Measurements from ENCODE around the gene EID3.
"Not testable (repeated sequence)": the region's sequence is repeated elsewhere in the genome, so short reads cannot be mapped to it uniquely, and the experiment has no call there.

Gene EID3

GRCh38 chr12:104329707-104330532, 26.4 kb downstream of the EID3 start:
- in situ Hi-C loops (cut with MboI; ENCODE audit: low pct_unique_long_range_greater_than_20kb, low sequenced_read_pairs), result no loop called here
- no peak for DNase-seq

GRCh38 chr12:104331376-104331775, 27.8 kb downstream of the EID3 start:
- in situ Hi-C loops (cut with MboI; ENCODE audit: low pct_unique_long_range_greater_than_20kb, low sequenced_read_pairs), result no loop called here
- no peak for DNase-seq

GRCh38 chr12:104332273-104332672, 28.7 kb downstream of the EID3 start:
- in situ Hi-C loops (cut with MboI; ENCODE audit: low pct_unique_long_range_greater_than_20kb, low sequenced_read_pairs); DNase-seq: not testable (repeated sequence)

- DNase-seq, result no peak
- in situ Hi-C loops (cut with MboI; ENCODE audit: low pct_unique_long_range_greater_than_20kb, low sequenced_read_pairs), result no loop called here
Observed at GRCh38 chr12:104333692-104334255, 30.2 kb downstream of the EID3 start.

GRCh38 chr12:104334581-104334980, 31.0 kb downstream of the EID3 start:
- in situ Hi-C loops (cut with MboI; ENCODE audit: low pct_unique_long_range_greater_than_20kb, low sequenced_read_pairs), result no loop called here

DNA sequence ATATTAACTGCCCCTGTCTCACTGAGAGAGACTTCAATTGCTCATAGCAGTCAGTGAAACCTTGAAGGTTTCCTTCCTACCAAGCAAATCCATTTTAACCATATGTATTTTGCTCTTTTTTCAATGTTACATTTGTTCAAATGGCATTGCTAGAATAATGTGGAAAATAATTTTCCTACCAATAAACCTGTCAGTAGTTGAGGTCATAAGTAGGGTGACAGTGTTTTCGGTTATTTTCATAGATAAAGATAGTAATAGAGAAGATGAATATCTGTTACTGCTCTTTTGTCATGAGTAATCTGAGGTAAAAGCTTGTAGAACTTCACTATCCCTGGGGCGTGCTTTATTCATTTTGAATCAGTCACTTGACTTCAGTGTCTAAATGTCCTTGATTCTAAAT, 32.6 kb downstream of the EID3 start:
- no peak for DNase-seq
- in situ Hi-C loops (cut with MboI; ENCODE audit: low pct_unique_long_range_greater_than_20kb, low sequenced_read_pairs), result no loop called here

More at GRCh38 chr12:104334581-104334980, 31.0 kb downstream of the EID3 start:
- DNase-seq, result no peak

GRCh38 chr12:104337030-104337558, 33.6 kb downstream of the EID3 start:
- in situ Hi-C loops (cut with MboI; ENCODE audit: low pct_unique_long_range_greater_than_20kb, low sequenced_read_pairs), result no loop called here
- no peak for DNase-seq

DNA sequence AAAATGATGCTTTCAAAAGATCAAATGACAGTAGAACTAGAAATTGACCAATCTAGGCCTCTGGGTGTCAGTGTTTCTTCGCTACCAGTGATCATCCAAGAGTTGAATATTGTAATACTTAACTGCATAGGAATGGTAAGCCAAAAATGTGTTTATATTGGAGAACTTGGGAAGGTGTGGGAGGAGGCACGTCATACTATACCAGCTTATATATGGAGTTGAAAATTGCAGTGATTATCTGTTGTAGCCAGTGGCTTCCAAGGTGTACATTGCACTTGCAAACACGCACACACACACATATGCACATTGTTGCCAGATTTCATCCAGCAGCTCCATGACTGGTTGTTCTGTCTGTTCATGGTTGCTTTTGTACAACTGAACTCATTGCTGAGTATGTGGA, 36.1 kb downstream of the EID3 start:
- no peak for DNase-seq
- in situ Hi-C loops (cut with MboI; ENCODE audit: low pct_unique_long_range_greater_than_20kb, low sequenced_read_pairs), result no loop called here

DNA sequence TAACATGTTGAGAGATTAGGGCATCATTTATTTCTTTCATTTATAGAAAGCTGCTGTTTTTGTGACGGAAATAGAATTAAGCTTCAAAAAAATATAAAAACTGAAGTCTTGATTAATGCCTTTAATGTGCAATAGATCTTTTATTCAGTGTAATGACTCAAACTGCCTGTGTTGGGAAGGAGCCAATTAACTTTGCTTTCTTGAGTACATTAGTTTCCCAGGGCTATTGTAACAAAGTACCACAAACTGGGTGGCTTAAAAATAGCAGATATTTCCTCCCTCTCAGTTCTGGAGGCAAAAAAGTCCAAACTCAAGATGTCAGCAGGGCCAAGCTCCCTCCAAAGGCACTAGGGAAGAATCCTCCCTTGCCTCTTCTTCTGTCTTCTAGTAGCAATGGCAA, 36.6 kb downstream of the EID3 start:
- in situ Hi-C loops (cut with MboI; ENCODE audit: low pct_unique_long_range_greater_than_20kb, low sequenced_read_pairs), result no loop called here
- DNase-seq, result no peak

DNA sequence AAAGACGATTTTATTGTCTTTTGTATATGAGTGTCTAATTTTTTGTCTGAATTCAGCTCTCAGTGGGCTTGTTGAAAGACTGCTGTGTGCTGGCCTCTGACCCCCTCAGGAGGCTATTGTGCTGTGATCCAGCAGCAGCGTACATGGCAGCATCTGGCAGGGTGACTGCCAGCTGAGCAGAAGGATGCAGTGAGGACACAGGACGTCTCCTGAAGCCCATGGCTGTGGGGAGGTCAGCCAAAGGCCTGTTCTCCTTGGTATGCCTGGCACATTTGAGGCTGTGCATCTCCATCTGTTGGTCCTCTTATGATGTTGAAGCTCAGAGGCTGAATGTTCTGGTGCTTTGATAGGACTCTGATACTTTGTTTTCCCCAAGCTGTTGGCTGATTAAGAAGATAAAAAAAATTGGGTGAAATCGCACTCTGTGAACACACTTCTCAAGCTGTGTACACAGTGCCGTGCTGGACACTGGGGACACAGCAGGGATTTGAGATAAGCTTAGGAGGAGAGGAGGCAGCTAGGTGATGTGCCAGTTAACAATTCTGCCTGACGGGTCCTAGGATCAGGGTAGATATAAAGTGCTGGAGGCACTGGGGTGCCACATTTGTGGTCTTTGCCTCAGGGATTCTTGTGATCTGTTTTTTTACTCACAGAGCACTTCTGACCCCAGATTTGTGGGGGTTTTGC, 37.5 kb downstream of the EID3 start:
- in situ Hi-C loops (cut with MboI; ENCODE audit: low pct_unique_long_range_greater_than_20kb, low sequenced_read_pairs), result no loop called here
- no peak for DNase-seq

DNA sequence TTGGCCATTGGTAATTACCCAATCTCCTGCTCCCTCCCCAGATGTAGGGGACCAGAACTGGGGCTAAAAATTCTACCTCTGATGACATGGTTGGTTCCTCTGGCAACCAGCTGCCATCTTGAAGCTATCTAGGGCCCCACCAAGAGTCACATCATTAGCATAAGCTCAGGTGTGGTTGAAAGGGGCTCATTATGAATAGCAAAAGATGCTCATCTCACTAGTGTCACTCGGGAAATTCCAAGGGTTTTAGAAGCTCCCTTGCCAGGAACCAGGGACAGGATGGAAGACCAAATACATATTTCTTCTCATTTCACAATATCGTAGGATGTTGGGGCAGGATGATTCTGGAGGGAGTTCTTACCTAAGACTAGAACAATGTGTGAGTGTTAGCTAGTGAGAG, 38.6 kb downstream of the EID3 start:
- DNase-seq, result no peak
- in situ Hi-C loops (cut with MboI; ENCODE audit: low pct_unique_long_range_greater_than_20kb, low sequenced_read_pairs), result no loop called here

- in situ Hi-C loops (cut with MboI; ENCODE audit: low pct_unique_long_range_greater_than_20kb, low sequenced_read_pairs), result no loop called here
- no peak for DNase-seq
Observed at GRCh38 chr12:104342635-104343249, 39.2 kb downstream of the EID3 start.

DNA sequence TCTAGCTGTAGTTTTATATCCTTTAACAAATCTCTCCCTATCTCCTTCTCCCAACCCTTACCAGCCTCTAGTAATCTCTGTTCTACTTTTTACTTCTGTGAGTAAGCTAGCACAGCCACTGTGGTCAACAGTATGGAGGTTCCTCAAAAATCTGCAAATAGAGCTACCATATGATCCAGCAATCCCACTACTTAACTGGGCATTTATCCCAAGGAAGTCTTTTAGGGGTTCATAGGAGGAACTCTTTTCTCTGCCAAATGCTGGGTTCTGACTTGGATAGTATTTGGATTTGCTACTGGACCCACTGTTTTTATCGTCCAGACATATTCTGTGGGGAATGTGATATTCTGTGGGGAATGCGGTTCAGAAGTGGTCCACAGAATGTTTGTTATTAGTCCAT, 41.1 kb downstream of the EID3 start:
- in situ Hi-C loops (cut with MboI; ENCODE audit: low pct_unique_long_range_greater_than_20kb, low sequenced_read_pairs), result no loop called here
- no peak for DNase-seq

- no peak for DNase-seq
- in situ Hi-C loops (cut with MboI; ENCODE audit: low pct_unique_long_range_greater_than_20kb, low sequenced_read_pairs), result no loop called here
Observed at GRCh38 chr12:104345234-104346066, 41.9 kb downstream of the EID3 start.

- DNase-seq, result no peak
- in situ Hi-C loops (cut with MboI; ENCODE audit: low pct_unique_long_range_greater_than_20kb, low sequenced_read_pairs), result no loop called here
Observed at GRCh38 chr12:104347374-104348075, 44.0 kb downstream of the EID3 start.

DNA sequence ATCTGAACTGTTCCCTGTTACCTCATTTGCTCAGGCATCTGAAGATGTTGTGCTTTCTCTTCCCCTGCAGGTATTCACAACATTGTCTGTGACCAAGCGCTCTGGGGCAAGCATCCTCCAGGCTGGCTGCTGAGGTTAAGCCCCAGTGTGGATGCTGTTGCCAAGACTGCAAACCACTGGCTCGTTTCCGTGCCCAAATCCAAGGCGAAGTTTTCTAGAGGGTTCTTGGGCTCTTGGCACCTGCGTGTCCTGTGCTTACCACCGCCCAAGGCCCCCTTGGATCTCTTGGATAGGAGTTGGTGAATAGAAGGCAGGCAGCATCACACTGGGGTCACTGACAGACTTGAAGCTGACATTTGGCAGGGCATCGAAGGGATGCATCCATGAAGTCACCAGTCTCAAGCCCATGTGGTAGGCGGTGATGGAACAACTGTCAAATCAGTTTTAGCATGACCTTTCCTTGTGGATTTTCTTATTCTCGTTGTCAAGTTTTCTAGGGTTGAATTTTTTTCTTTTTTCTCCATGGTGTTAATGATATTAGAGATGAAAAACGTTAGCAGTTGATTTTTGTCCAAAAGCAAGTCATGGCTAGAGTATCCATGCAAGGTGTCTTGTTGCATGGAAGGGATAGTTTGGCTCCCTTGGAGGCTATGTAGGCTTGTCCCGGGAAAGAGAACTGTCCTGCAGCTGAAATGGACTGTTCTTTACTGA, 44.9 kb downstream of the EID3 start:
- in situ Hi-C loops (cut with MboI; ENCODE audit: low pct_unique_long_range_greater_than_20kb, low sequenced_read_pairs), result no loop called here
- no peak for DNase-seq

DNA sequence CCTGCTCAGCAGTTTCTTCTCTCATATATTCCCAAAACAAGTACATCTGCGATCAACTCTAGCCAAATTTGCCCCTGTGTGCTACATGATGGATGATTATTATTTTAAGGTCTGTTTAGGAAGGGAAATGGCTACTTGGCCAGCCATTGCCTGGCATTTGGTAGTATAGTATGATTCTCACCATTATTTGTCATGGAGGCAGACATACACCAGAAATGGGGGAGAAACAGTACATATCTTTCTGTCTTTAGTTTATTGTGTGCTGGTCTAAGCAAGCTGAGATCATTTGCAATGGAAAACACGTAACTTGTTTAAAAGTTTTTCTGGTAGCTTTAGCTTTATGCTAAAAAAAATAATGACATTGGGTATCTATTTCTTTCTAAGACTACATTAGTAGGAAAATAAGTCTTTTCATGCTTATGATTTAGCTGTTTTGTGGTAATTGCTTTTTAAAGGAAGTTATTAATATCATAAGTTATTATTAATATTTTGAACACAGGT, 45.5 kb downstream of the EID3 start:
- no peak for DNase-seq
- in situ Hi-C loops (cut with MboI; ENCODE audit: low pct_unique_long_range_greater_than_20kb, low sequenced_read_pairs), result no loop called here

Measured in KBM-7 (cell line).